GM20000 (cell line): ENCODE data around the gene SNX27.

ENCODE experiments used
- DNase-seq: peaks from one replicate; pipeline ENCODE4 v3.0.0; 2012; ENCODE audit warnings: low spot score
- CTCF ChIP-seq: IDR thresholded peaks from 2 replicates; pipeline ENCODE4 v1.5.1; 2012; ENCODE audit warnings: mild to moderate bottlenecking, control low read depth; ENCODE audit errors: extremely low read depth, missing control alignments

Gene SNX27

GRCh38 chr1:151574575-151575529, 37.0 kb upstream of the SNX27 start:
- DNase-seq: no peak
- TF ChIP-seq CTCF: no peak

GRCh38 chr1:151577173-151577572, 34.7 kb upstream of the SNX27 start:
- no peak for TF ChIP-seq CTCF
- DNase-seq: no peak

GRCh38 chr1:151578941-151579340, 32.9 kb upstream of the SNX27 start:
- no peak for TF ChIP-seq CTCF
- DNase-seq: no peak

- no peak for DNase-seq
Observed at GRCh38 chr1:151579436-151580225, 32.2 kb upstream of the SNX27 start.

GRCh38 chr1:151581451-151581850, 30.4 kb upstream of the SNX27 start:
- TF ChIP-seq CTCF: no peak
- DNase-seq: no peak

More at GRCh38 chr1:151579436-151580225, 32.2 kb upstream of the SNX27 start:
- TF ChIP-seq CTCF: no peak

GRCh38 chr1:151581921-151582320, 29.9 kb upstream of the SNX27 start:
- no peak for TF ChIP-seq CTCF
- no peak for DNase-seq

- DNase-seq: no peak
- no peak for TF ChIP-seq CTCF
Observed at GRCh38 chr1:151583796-151584195, 28.1 kb upstream of the SNX27 start.
